H9 (cell line): ENCODE measurements around the gene PVALB. TPM values are rescaled to one million over a fixed set of nuclear protein-coding genes. Genes with fewer than 3 reads are reported as not detected.

ENCODE experiments used
- DNase-seq: peaks from one replicate; pipeline ENCODE4 v3.0.0-alpha.2; 2017
- H2AFZ ChIP-seq: one replicate; pipeline ENCODE4 v1.6.1; 2013; ENCODE audit warnings: mild to moderate bottlenecking, low read length, control low read depth, moderate library complexity
- H2AK5ac ChIP-seq: 2 replicates; pipeline ENCODE4 v1.6.1; 2013; ENCODE audit warnings: low read length, control low read depth, mixed read lengths; ENCODE audit not compliant: insufficient read length
- H2BK120ac ChIP-seq: one replicate; pipeline ENCODE4 v1.6.1; 2013; ENCODE audit warnings: low read depth, mild to moderate bottlenecking, low read length, control low read depth, inconsistent platforms; ENCODE audit not compliant: poor library complexity, severe bottlenecking
- H2BK12ac ChIP-seq: 2 replicates; pipeline ENCODE4 v1.6.1; 2013; ENCODE audit warnings: low read length, control low read depth, mixed read lengths, low read depth; ENCODE audit not compliant: insufficient read length
- H2BK15ac ChIP-seq: 2 replicates; pipeline ENCODE4 v1.6.1; 2013; ENCODE audit warnings: low read depth, low read length, control low read depth
- H2BK20ac ChIP-seq: one replicate; pipeline ENCODE4 v1.6.1; 2013; ENCODE audit warnings: low read depth, mild to moderate bottlenecking, low read length, control low read depth, inconsistent platforms; ENCODE audit not compliant: poor library complexity, severe bottlenecking
- H2BK5ac ChIP-seq: 2 replicates; pipeline ENCODE4 v1.6.1; 2013; ENCODE audit warnings: low read length, control low read depth, mixed read lengths; ENCODE audit not compliant: insufficient read length
- H3K14ac ChIP-seq: 2 replicates; pipeline ENCODE4 v1.6.1; 2013; ENCODE audit warnings: low read length, control low read depth; ENCODE audit not compliant: insufficient read depth
- H3K18ac ChIP-seq: 2 replicates; pipeline ENCODE4 v1.6.1; 2013; ENCODE audit warnings: low read depth, mild to moderate bottlenecking, mixed read lengths, low read length, control low read depth; ENCODE audit not compliant: insufficient read length
- H3K23ac ChIP-seq: 2 replicates; pipeline ENCODE4 v1.6.1; 2013; ENCODE audit warnings: low read length, control low read depth, mixed read lengths, low read depth; ENCODE audit not compliant: insufficient read length
- H3K23me2 ChIP-seq: 2 replicates; pipeline ENCODE4 v1.6.1; 2013; ENCODE audit warnings: low read depth, mild to moderate bottlenecking, mixed read lengths, low read length, control low read depth; ENCODE audit not compliant: insufficient read length, poor library complexity, severe bottlenecking
- H3K27ac ChIP-seq: 2 replicates; pipeline ENCODE4 v1.5.1; 2013; ENCODE audit warnings: low read length, control low read depth, mixed read lengths, low read depth; ENCODE audit not compliant: insufficient read length
- H3K27me3 ChIP-seq: 2 replicates; pipeline ENCODE4 v1.6.1; 2013; ENCODE audit warnings: low read length, control low read depth, inconsistent platforms; ENCODE audit not compliant: insufficient read depth
- H3K4ac ChIP-seq: 2 replicates; pipeline ENCODE4 v1.6.1; 2013; ENCODE audit warnings: low read depth, mild to moderate bottlenecking, control low read depth, inconsistent platforms, low read length, moderate library complexity
- H3K4me1 ChIP-seq: 2 replicates; pipeline ENCODE4 v1.6.1; 2013; ENCODE audit warnings: low read length, control low read depth, inconsistent platforms; ENCODE audit not compliant: insufficient read depth
- H3K4me2 ChIP-seq: 2 replicates; pipeline ENCODE4 v1.6.1; 2013; ENCODE audit warnings: low read length, control low read depth, mixed read lengths; ENCODE audit not compliant: insufficient read length, insufficient read depth
- H3K56ac ChIP-seq: 2 replicates; pipeline ENCODE4 v1.6.1; 2013; ENCODE audit warnings: low read depth, mild to moderate bottlenecking, mixed read lengths, low read length, control low read depth; ENCODE audit not compliant: insufficient read length
- H3K79me1 ChIP-seq: 2 replicates; pipeline ENCODE4 v1.6.1; 2013; ENCODE audit warnings: low read depth, mild to moderate bottlenecking, moderate library complexity, low read length, control low read depth, inconsistent platforms; ENCODE audit not compliant: insufficient read depth, poor library complexity, severe bottlenecking
- H3K79me2 ChIP-seq: 2 replicates; pipeline ENCODE4 v1.6.1; 2013; ENCODE audit warnings: low read length, control low read depth, inconsistent platforms; ENCODE audit not compliant: insufficient read depth
- H3K9ac ChIP-seq: 2 replicates; pipeline ENCODE4 v1.6.1; 2013; ENCODE audit warnings: low read length, control low read depth, mixed read lengths; ENCODE audit not compliant: insufficient read length; ENCODE audit errors: extremely low read depth
- H3K9me3 ChIP-seq: one replicate; pipeline ENCODE4 v1.6.1; 2013; ENCODE audit warnings: low read depth, low read length, inconsistent platforms; ENCODE audit not compliant: control insufficient read depth
- H3T11ph ChIP-seq: one replicate; pipeline ENCODE4 v1.6.1; 2013; ENCODE audit warnings: mild to moderate bottlenecking, low read length, control low read depth, inconsistent platforms
- H4K20me1 ChIP-seq: one replicate; pipeline ENCODE4 v1.6.1; 2013; ENCODE audit not compliant: control insufficient read depth, insufficient read length, insufficient read depth
- H4K5ac ChIP-seq: 2 replicates; pipeline ENCODE4 v1.6.1; 2013; ENCODE audit warnings: low read depth, mild to moderate bottlenecking, mixed read lengths, low read length, control low read depth; ENCODE audit not compliant: insufficient read length
- H4K8ac ChIP-seq: replicated peaks from 2 replicates; pipeline ENCODE4 v1.6.1; 2013; ENCODE audit warnings: low read length, control low read depth, mixed read lengths, low read depth; ENCODE audit not compliant: insufficient read length
- H4K91ac ChIP-seq: 2 replicates; pipeline ENCODE4 v1.6.1; 2013; ENCODE audit warnings: low read depth, mild to moderate bottlenecking, moderate library complexity, mixed read lengths, low read length, control low read depth; ENCODE audit not compliant: insufficient read length
- H3K27ac Mint-ChIP-seq, 3 experiments: 2 replicates in 2 of 3; 3 replicates in 1 of 3; pipeline ENCODE4 v1.8.0; 2020 to 2021; ENCODE audit warnings: mixed read lengths in 3 of 3, mild to moderate bottlenecking in 1 of 3, moderate library complexity in 1 of 3
- H3K27me3 Mint-ChIP-seq: 2 replicates; pipeline ENCODE4 v1.8.0; 2021; ENCODE audit warnings: low read depth, mild to moderate bottlenecking, moderate library complexity, mixed read lengths
- H3K36me3 Mint-ChIP-seq, 3 experiments: 2 replicates in 2 of 3; 3 replicates in 1 of 3; pipeline ENCODE4 v1.8.0; 2020 to 2021; ENCODE audit warnings: low read depth in 3 of 3, mixed read lengths in 3 of 3; ENCODE audit not compliant: insufficient read depth in 1 of 3
- H3K4me1 Mint-ChIP-seq, 2 experiments: 2 replicates each; pipeline ENCODE4 v1.8.0; 2020; ENCODE audit warnings: mixed read lengths in 2 of 2
- H3K4me3 Mint-ChIP-seq, 2 experiments: 2 replicates in 1 of 2; 3 replicates in 1 of 2; pipeline ENCODE4 v1.8.0; 2020 to 2021; ENCODE audit warnings: mild to moderate bottlenecking in 2 of 2, mixed read lengths in 2 of 2, moderate library complexity in 1 of 2
- H3K9me3 Mint-ChIP-seq, 2 experiments: 2 replicates in 1 of 2; 3 replicates in 1 of 2; pipeline ENCODE4 v1.8.0; 2020; ENCODE audit warnings: mild to moderate bottlenecking in 2 of 2, mixed read lengths in 2 of 2, moderate library complexity in 1 of 2
- WGBS: extraction: QIAGEN DNeasy Blood & Tissue Kit; methylation state at CpG from one replicate; pipeline ENCODE4 v1.1.7; 2013; ENCODE audit warnings: missing lambda C conversion rate, low lambda C conversion rate, mixed read lengths; ENCODE audit not compliant: insufficient read length; ENCODE audit errors: extremely low coverage; 5-methylcytosine and 5-hydroxymethylcytosine counted together
- long read RNA-seq: library from polyadenylated mRNA; unstranded; transcript quantifications from one replicate; pipeline ENCODE4 v2.0.0, GENCODE V29; 2020
- total RNA-seq: library from RNA; stranded (reverse); gene quantifications from 2 replicates; pipeline ENCODE4 v1.2.1, GENCODE V29; 2021
- TF ChIP-seq, protein P1 (sequence below): fragments of 200-600 bp; sonication (generic); conservative IDR thresholded peaks from 3 replicates; pipeline ENCODE4 v1.8.0; 2021; ENCODE audit warnings: antibody characterized with exemption, mild to moderate bottlenecking

The PVALB gene, protein sequence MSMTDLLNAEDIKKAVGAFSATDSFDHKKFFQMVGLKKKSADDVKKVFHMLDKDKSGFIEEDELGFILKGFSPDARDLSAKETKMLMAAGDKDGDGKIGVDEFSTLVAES
- total RNA-seq, result 2.7 and 3.0 TPM in 2 replicates
- long read RNA-seq, partial matches to known transcripts, result 0 of 1 reads
- long read RNA-seq, other reads (novel, unspliced or antisense), result 0 of 1 reads

- peaks cover 92% of the 10 kb centered on the region for H3K27me3 Mint-ChIP-seq
- H2AFZ ChIP-seq, result no peak within 1 kb of the TSS
- no CpG with 5 or more reads among the region's 75 CpGs for WGBS
- H3K4me1 ChIP-seq, result peaks cover 2% of the 10 kb centered on the region; the same call in 1 of the 2 replicates
- no peak within 1 kb of the TSS for H4K5ac ChIP-seq
- no peak for DNase-seq
- peaks cover 14% of the 10 kb centered on the region for H3K23me2 ChIP-seq
- H3K4me2 ChIP-seq, result peak within 1 kb of the TSS; percentile 72
- no peak within 1 kb of the TSS for H2BK15ac ChIP-seq
- no peaks in the 10 kb centered on the region for H4K20me1 ChIP-seq
- no peak within 1 kb of the TSS for H3K27ac Mint-ChIP-seq
- H3K27me3 ChIP-seq, result peaks cover 25% of the 10 kb centered on the region
- no peaks in the 10 kb centered on the region for H3K79me1 ChIP-seq
- no peaks in the 10 kb centered on the region for H3K9me3 ChIP-seq
- no peak within 1 kb of the TSS for H2AK5ac ChIP-seq
- no peak within 1 kb of the TSS for H2BK20ac ChIP-seq
- no peak within 1 kb of the TSS for H2BK5ac ChIP-seq
- no peak within 1 kb of the TSS for H3T11ph ChIP-seq
- H3K4me1 Mint-ChIP-seq, result peaks cover 23 to 44% of the 10 kb centered on the region in 2 experiments
- H4K91ac ChIP-seq, result no peak within 1 kb of the TSS
- no peak within 1 kb of the TSS for H3K56ac ChIP-seq
- no peak within 1 kb of the TSS for H3K4ac ChIP-seq
- H3K4me3 Mint-ChIP-seq, result peak within 1 kb of the TSS; percentile 55 to 77
- H3K9me3 Mint-ChIP-seq, result no peaks in the 10 kb centered on the region
- no peak within 1 kb of the TSS for H3K18ac ChIP-seq
- no peak within 1 kb of the TSS for H2BK12ac ChIP-seq
- H3K23ac ChIP-seq, result no peak within 1 kb of the TSS
- H3K27ac ChIP-seq, result no peak within 1 kb of the TSS
- H3K79me2 ChIP-seq, result no peaks in the 10 kb centered on the region
- H3K9ac ChIP-seq, result no peak within 1 kb of the TSS
- no peak within 1 kb of the TSS for H2BK120ac ChIP-seq
- no peak within 1 kb of the TSS; the same call in 1 of the 2 replicates for H3K14ac ChIP-seq
- no peak within 1 kb of the TSS for H4K8ac ChIP-seq
- H3K36me3 Mint-ChIP-seq, result no peaks in the 10 kb centered on the region; a peak in 1 of 7 replicates
- TF ChIP-seq, protein P1, sequence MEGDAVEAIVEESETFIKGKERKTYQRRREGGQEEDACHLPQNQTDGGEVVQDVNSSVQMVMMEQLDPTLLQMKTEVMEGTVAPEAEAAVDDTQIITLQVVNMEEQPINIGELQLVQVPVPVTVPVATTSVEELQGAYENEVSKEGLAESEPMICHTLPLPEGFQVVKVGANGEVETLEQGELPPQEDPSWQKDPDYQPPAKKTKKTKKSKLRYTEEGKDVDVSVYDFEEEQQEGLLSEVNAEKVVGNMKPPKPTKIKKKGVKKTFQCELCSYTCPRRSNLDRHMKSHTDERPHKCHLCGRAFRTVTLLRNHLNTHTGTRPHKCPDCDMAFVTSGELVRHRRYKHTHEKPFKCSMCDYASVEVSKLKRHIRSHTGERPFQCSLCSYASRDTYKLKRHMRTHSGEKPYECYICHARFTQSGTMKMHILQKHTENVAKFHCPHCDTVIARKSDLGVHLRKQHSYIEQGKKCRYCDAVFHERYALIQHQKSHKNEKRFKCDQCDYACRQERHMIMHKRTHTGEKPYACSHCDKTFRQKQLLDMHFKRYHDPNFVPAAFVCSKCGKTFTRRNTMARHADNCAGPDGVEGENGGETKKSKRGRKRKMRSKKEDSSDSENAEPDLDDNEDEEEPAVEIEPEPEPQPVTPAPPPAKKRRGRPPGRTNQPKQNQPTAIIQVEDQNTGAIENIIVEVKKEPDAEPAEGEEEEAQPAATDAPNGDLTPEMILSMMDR, result no peak
Observed at GRCh38 chr22:36816636-36817524, at the start of gene PVALB. Gene PVALB (minus strand): TSS chr22:36817035. CDS start chr22:36817005, 30 bp downstream.
